WTC11 (cell line): Measurements from ENCODE around the gene CACNA1C.

ENCODE experiments used
- ARID4B ChIP-seq: sonication (generic); formaldehyde crosslinking; IDR thresholded peaks from 2 replicates; pipeline ENCODE4 v1.8.0; 2023; ENCODE audit warnings: missing genetic modification reagents, mild to moderate bottlenecking, borderline replicate concordance
- ATF6 ChIP-seq: sonication (generic); formaldehyde crosslinking; IDR thresholded peaks from 2 replicates; pipeline ENCODE4 v1.8.1; 2023; ENCODE audit warnings: mild to moderate bottlenecking, missing genetic modification reagents
- CTCF ChIP-seq: fragments of 200-600 bp; IDR thresholded peaks from 2 replicates; pipeline ENCODE4 v1.8.0; 2022; ENCODE audit warnings: antibody characterized with exemption
- HMGA2 ChIP-seq: fragments of 250-450 bp; sonication (Bioruptor Pico); IDR thresholded peaks from 2 replicates; pipeline ENCODE4 v1.4.0; 2021; ENCODE audit warnings: mild to moderate bottlenecking, moderate library complexity
- HMGXB4 ChIP-seq: sonication (generic); formaldehyde crosslinking; IDR thresholded peaks from 2 replicates; pipeline ENCODE4 v1.8.1; 2023; ENCODE audit warnings: mild to moderate bottlenecking, moderate library complexity, missing genetic modification reagents
- JUN ChIP-seq: sonication (generic); formaldehyde crosslinking; IDR thresholded peaks from 2 replicates; pipeline ENCODE4 v1.8.0; 2023; ENCODE audit warnings: mild to moderate bottlenecking, missing genetic modification reagents
- RORB ChIP-seq: fragments of 250-450 bp; sonication (Bioruptor Pico); IDR thresholded peaks from 2 replicates; pipeline ENCODE4 v1.9.0; 2021; ENCODE audit warnings: mild to moderate bottlenecking
- SMAD3 ChIP-seq: sonication (generic); formaldehyde crosslinking; IDR thresholded peaks from 2 replicates; pipeline ENCODE4 v1.8.0; 2022; ENCODE audit warnings: missing genetic modification reagents, mild to moderate bottlenecking, borderline replicate concordance

GRCh38 chr12:2288001-2288400 lies 235.2 kb downstream of the CACNA1C start:
- no peak for TF ChIP-seq JUN (CRISPR knock-in tag)
- TF ChIP-seq ARID4B (CRISPR knock-in tag): no peak
- TF ChIP-seq ATF6 (CRISPR knock-in tag): no peak
- no peak for TF ChIP-seq SMAD3 (CRISPR knock-in tag)
- TF ChIP-seq HMGA2 (CRISPR knock-in tag): no peak
- TF ChIP-seq CTCF: no peak
- TF ChIP-seq RORB (CRISPR knock-in tag): no peak
- TF ChIP-seq HMGXB4 (CRISPR knock-in tag): no peak
